Esophagus mucosa (tissue), 1 donor: ENCODE data around the gene MRGPRG. TPM values are rescaled to one million over a fixed set of nuclear protein-coding genes. Genes with fewer than 3 reads are reported as not detected.
"Not testable (repeated sequence)": the region's sequence is repeated elsewhere in the genome, so short reads cannot be mapped to it uniquely, and the experiment has no call there.

Experiments used
- ATAC-seq: fragments of 200-7000 bp; cut with Tn5 transposase; one replicate; pipeline ENCODE4 v1.9.1; 2020
- total RNA-seq: library from RNA; stranded (reverse); gene quantifications from one replicate; pipeline ENCODE4 v1.2.4, GENCODE V29; 2023
- donor health status: DM: yes; HTN: yes; CAD: no.

MRGPRG gene
- total RNA-seq, 1 donor from 2014 or later = not detected

- ATAC-seq = no peak
Observed at GRCh38 chr11:3173795-3174194, 44.8 kb downstream of the MRGPRG start.

- ATAC-seq = no peak
Observed at GRCh38 chr11:3171931-3172560, 46.6 kb downstream of the MRGPRG start.

GRCh38 chr11:3170756-3171650 lies 47.6 kb downstream of the MRGPRG start:
- no peak for ATAC-seq

GRCh38 chr11:3170044-3170755 lies 48.4 kb downstream of the MRGPRG start:
- no peak for ATAC-seq

- peak; percentile 14 for ATAC-seq
Observed at GRCh38 chr11:3169255-3170043, 49.2 kb downstream of the MRGPRG start.

GRCh38 chr11:3168742-3169254 lies 49.8 kb downstream of the MRGPRG start:
- ATAC-seq = not testable (repeated sequence)

Other genes with a start within 250 kb of the MRGPRG start
- 113 TPM for gene NAP1L4, start 226.5 kb downstream of the MRGPRG start, total RNA-seq
- gene CARS1, start 161.4 kb downstream of the MRGPRG start, total RNA-seq = 39.4 TPM
- gene OSBPL5, start 53.5 kb downstream of the MRGPRG start, total RNA-seq = 13.4 TPM
- not detected for gene MRGPRE, start 13.6 kb upstream of the MRGPRG start, total RNA-seq
- gene ZNF195, start 160.3 kb upstream of the MRGPRG start, total RNA-seq = 9.4 TPM